ENCODE data around the gene EWSR1.

EWSR1 gene

DNA sequence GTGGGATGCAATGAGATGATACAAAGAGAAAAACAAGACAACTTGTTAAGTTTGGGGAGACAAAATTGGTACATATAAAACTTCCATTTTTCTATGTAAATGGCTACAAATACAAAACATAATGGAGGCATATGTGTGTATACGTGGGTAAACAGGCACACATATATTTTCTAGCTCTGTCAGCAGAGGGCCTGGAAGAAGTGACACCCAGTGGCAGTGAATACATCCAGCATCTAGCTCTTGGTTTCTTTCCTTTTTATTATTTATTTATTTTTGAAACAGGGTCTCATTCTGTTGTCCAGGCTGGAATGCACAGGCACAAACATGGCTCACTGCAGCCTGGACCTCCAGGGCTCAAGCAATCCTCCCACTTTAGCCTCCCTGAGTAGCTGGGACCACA lies 52.5 kb downstream of the EWSR1 start:
- no peak for DNase-seq (ENCODE audit: low spot score)

DNA sequence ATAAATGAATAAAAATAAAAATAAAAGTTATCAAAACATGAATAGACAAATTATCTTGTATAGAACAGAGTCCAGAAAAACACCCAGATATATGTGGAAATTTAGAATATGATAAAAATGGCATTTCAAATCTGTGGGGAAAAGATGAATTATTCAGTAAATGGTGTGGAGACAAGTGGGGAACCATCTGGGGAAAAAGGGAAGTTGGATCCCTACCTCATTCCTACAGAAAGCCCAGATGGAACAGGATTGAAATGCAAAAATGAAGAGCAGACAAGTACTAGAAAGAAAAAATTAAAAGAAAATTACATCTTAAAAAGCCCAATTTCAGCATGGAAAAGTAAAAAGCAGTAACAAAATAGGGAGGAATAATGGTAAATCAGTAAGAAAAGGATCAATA lies 55.6 kb downstream of the EWSR1 start:
- DNase-seq (ENCODE audit: low spot score), result no peak

DNA sequence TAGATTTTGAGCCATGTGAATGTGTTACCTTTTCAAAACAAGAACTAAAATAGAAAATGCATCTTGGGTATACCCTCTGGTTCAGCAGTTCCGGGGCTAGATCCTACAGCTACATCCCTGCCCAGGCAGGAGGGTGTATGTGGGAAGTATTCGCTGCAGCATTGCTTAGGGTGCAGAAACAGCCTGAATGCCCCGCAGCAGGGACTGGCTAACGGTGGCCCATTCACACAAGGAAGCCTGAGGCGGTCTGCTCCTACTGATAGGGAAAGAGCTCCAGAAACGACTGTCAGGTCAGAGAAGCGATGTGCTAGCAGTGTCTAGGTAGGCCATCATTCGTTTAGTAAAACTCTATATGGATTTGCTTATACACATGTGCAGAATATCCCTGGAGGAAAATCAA lies 57.3 kb downstream of the EWSR1 start:
- DNase-seq (ENCODE audit: low spot score), result no peak

DNA sequence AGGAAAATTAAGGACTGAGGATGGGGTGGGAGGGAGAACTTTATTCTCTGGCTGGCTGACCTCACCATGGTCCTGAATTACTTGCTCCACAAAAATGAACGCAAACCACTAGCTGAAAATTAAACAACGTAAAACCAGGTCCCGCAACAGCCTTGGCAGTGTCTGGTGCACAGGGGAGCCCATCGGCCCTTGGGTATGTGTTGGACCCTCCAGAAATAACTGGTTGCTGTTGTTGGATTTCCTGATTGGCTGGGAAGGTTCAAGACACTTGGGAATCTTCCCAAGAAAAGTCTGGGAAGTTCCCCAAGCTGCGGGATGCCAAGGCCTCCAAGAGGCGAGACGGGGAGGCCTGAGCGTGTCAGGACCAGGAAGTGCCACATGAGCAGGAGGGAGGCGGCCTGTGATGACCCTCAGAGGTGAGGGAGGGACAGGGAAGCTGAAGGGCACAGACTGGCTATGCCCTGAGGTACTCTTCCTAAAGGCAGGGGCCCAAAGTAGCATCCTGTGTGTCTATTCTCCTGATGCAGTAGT lies 57.8 kb downstream of the EWSR1 start:
- DNase-seq (ENCODE audit: low spot score), result no peak

DNA sequence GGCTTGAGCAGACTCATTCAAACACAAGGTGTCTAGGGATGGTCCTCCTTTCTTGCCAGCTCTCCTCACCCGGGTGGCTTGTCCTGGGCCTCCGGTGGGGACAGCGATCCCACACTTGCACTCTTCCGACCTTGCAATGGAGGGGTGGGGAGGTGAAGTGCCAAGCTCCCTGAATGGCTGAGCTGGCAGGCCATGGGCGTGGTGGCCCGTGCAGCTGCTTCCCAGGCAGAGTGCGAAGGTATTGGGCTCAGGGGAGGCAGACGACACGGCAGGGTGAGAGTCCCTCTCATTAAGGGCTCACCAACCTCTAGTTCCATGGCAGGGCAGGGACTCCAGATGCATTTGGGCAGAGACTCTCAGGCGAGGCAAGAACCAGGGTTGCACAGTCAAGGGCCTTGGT lies 58.4 kb downstream of the EWSR1 start:
- DNase-seq (ENCODE audit: low spot score), result no peak

DNA sequence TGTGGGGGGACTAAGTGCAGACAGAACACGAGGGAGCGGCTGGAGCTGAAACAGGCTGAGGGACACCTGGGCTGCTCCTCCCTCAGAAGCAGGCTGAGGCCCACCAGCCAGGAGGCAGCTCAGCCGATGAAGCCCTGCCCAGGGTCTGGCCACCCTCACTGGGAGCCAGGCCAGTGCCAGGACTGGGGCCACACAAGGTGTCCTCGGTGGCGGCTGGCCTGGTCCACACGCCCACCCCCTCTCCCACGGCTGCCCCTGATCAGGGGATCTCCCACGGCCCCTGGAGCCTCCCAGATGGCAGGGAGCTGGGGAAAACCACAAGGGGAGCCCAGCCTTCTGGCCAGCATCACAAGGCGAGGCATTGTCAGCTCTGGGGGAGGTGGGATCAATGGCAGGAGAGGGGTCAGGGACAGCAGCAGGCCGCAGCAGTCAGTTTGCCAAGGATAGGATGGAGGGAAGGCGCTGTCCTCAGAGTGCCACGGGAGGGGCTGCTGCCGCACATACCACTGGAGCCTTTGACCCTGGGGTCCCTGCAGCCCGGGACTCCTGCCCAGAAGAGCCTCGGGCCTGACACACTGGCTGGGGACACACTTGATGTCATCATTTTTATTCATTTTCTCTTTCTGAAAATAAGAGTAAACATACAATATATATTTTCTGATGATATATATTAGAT lies 59.2 kb downstream of the EWSR1 start:
- DNase-seq (ENCODE audit: low spot score), result no peak

DNA sequence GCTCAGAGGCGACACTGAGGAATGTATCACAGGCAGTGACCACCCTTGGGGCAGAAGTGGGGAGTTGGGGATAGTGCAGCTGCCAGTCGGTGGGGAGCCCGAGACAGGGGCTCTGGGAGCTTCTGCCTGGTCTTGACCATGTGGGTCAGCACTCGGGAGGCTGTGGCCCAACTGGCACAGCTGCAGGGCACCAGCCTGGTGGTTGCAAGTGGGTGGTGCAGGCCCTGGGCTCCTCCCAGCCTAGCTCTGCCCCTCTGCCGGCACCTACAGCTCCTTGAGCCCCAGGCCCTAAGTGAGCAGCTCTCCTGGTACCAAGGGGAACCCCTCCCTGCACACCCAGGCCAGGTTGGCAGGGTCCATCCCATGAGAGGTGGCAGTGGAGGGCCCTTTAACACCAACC lies 60.0 kb downstream of the EWSR1 start:
- DNase-seq (ENCODE audit: low spot score), result no peak

DNA sequence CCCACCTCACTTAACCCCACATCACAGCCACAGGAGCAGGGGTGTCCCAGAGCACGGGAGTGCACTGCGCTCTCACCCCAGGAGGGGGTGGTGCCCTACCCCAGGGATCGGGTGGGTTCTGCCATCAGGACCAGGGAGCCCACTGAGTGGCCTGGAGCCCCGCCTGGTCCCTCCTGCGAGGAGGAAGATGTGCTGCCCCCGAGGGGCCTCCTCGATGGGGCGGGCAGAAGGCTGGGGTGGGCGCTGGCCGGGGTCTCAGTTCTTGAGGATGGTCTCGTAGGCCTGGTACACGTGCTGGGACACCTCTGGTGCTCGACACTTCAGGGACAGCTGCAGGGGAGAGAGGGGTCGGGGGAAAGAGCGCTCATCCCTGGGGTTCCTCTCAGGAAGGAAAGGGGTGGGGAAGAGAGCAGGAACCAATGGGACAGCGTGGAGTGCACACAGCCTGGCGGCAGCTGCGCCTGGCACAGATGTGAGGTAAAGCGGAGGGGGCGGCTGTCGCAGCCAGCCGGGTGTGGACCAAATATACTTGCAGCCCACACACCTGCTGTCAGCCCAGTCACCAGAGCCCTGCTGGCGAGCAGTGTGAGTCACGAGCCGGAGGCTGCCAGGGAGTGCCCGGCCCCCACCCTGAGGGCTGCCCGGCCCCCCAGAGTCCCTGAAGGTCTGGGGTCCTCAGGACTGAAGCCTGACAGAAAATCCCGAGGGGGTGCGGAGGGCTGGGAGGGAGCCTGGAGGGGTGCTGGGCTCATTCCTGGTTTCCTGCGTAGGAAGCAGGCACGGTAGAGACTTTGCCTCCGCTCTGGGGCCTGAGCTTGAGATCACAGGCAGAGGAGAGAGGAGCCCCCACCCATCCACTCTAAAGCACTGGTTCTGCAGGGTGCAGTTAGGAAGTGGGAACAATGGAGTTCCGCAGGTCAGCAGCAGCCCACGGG lies 60.8 kb downstream of the EWSR1 start:
- no peak for DNase-seq (ENCODE audit: low spot score)

DNA sequence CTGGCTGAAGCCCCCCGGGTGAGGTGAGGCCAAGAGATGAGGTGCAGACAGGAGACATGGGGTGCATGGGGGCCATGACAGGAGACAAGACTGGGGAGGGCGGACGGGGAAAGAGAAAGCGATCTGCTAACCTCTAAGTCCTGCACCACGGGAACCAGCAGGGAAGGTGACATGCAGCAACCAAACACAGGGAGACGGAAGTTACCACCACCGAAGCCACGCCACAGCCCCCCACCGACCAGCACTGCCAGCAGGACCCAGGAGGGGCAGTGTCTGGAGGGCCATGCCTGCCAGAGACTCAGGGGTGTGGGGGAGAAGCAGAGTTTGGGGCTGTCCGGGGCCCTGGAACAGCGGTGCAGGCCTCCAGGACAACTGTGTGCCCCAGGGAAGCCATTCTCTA lies 61.5 kb downstream of the EWSR1 start:
- DNase-seq (ENCODE audit: low spot score), result no peak

DNA sequence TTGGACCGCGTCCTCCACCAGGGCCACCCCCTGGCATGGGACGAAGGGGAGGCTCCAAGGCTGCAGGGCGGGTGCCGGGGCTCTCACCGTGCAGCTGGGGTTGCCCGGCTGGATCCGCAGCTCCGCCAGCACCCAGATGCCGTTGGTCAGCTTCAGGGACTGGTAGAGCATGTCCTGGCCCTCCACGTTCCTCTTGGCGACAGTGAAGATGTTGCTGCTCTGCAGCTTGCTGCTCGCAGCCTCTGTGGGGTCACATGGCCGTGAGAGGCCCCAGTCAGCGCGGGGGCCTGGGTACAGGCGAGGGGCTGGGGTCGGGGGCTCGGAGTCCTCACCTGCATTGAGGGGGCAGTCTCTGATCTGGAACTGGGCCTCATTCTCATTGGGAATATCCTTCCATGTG lies 62.2 kb downstream of the EWSR1 start:
- no peak for DNase-seq (ENCODE audit: low spot score)

DNA sequence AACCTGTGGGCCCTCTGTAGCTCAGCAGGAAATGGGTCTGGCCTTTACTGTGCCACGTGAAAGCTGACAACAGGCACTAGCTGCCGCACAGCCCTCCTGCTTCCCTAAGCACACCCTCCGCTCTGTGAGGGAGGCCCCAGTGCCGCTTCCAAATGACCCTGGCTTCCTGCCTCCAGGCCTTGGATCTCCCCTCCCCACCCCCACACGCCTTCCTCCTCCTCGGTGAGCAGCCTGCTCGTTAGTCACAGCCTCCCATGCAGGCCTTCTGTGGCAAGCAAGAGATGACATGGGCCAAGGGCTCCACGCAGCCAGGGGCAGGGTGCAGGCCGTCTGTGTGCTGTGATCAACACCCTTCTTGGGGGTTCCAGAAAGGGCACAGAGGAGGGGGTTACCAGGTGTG lies 62.7 kb downstream of the EWSR1 start:
- DNase-seq (ENCODE audit: low spot score), result peak; percentile 53

DNA sequence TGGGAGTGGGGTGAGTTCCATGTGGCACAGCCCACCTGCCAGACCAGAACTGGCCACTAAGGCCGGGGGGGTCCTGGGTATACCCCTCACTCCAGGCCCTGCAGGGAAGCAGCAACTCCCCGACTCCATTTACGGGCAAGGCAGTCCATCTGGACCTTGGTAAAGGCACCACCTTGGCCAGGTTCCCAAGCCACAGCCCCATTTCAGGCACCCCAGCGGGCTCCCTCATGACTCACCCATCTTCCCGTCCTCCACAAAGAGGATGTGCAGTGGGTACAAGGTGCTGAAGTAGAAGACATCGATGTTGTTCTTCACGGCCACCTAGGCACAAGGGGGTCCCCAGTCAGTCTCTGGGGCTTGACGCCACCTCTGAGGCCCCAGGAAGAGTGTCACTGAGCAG lies 63.1 kb downstream of the EWSR1 start:
- no peak for DNase-seq (ENCODE audit: low spot score)

DNA sequence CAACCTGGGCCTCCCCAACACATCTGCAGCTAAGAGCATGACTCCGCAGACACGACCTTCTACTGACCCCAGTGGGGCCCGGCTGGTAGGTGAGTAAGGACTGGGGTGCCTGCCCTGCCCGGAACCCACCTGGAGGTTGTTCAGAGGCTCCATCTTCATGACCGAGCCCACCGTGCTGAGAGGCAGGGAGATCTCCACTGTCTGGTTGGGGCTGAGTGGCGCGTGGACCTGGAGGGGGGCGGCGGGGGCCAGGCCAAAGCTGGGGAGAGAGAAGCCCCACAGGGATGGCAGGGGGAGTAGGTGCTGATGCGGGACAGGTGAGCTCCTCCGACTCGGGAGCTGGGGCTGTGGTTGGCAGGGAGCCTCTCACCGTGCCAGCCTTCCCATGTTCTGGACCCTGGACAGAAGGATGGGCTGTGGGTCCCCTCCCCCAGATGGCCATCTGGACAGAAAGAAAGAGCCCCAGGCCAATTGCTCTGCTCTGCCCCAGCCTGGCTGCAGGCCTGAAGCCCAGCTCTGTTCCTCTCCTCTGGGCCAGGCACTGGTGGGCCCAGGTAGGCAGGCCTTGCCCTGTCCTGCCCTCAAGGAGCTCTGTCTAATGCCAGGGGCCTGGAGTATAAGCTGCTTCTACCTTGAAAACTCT lies 63.7 kb downstream of the EWSR1 start:
- DNase-seq (ENCODE audit: low spot score), result no peak

DNA sequence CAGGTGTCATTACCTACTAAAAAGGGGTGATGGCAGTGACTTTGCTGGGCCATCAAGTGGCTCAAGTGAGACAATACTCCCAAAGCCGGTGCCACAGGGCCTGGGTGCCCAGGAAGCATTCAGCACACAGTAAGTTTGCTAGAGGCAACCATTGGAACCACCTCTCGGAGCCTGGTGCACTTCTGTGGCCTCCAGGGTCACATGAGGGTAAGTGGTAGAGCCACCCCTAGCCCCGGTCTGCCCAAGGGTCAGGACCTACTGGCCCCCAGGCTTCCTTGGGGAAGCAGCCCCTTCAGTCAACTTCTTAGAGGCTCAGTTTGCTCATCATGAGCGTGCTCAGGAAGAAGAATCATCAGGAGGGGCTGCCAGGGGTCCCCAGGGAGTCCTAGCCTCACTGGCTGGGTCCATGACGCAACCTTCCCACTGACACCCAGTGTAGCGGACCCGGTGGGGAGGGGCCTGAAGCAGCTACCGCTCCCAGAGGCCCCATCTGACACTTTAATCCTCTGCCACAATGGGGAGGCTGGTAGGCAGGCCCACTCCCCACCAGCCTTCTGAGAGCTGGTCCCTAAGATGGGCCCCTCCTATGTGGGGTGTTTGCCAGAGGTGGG lies 64.9 kb downstream of the EWSR1 start:
- DNase-seq (ENCODE audit: low spot score), result no peak

DNA sequence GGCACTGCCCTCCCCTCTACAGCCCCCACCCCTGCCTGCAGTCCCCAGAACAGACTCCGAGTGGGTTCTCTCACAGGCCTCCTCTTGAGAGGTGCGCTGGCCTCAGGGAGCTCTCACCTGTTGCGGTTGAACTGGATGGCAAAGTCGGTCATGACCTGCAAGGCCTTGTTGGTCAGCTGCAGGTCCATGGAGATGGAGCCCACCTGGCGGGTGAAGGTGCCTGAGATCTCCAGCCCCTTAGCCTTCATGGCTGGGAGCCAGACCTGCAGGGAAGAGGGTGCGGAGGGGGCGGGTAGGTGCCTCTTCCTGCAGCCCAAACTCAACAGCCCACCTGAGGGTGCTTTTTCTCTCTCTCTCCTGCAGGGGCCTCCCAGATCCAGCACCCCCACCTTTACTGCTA lies 66.1 kb downstream of the EWSR1 start:
- DNase-seq (ENCODE audit: low spot score), result no peak

DNA sequence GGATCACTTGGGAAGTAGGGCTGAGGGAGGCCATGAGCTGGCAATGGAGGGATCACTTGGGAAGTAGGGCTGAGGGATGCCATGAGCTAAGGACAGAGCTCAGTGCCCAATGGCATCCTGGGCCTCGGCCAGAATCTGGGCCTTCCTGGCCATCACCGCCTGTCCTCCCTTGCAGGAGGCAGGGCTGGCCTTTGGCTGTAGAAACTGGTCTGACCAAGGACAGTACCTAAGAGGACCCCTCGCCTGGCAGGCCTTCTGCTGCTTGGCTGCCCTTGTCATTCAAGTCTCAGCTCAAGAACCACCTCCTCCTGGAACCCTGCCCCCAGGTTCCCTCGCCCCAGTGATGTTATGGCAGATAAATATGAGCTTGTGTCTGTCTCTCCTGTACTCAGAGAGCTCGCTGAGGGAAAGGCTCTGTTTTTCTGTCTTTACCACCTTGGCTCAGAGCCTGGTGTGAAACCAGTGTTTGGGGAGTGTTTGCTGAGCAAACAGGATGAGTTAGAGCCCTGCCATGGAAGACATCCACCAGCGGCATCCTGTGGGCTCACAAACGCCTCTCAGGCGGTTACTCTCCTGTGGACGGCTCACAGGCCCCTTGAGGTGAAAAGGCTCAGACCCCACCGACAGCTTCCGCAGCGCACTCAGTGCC lies 66.8 kb downstream of the EWSR1 start:
- no peak for DNase-seq (ENCODE audit: low spot score)

DNA sequence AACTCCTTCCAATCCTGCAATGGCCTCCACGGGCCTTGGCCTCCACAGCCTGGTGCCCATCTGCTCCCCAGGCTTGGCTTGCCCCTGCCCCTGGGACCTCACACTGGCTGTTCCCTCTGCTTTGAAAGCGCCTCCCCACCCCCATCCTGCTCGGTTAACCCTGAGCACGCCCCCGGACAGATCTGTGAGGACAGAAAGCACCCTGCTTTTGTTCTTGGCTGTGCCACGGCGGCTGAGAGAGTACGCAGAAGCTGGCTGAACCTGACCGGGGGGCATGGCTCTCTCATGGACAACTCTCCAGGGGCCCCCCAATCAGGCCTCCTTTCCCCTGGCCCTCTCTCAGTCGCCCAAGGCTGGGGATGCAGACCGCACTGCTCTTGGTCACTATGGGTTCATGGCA lies 67.6 kb downstream of the EWSR1 start:
- DNase-seq (ENCODE audit: low spot score), result no peak

DNA sequence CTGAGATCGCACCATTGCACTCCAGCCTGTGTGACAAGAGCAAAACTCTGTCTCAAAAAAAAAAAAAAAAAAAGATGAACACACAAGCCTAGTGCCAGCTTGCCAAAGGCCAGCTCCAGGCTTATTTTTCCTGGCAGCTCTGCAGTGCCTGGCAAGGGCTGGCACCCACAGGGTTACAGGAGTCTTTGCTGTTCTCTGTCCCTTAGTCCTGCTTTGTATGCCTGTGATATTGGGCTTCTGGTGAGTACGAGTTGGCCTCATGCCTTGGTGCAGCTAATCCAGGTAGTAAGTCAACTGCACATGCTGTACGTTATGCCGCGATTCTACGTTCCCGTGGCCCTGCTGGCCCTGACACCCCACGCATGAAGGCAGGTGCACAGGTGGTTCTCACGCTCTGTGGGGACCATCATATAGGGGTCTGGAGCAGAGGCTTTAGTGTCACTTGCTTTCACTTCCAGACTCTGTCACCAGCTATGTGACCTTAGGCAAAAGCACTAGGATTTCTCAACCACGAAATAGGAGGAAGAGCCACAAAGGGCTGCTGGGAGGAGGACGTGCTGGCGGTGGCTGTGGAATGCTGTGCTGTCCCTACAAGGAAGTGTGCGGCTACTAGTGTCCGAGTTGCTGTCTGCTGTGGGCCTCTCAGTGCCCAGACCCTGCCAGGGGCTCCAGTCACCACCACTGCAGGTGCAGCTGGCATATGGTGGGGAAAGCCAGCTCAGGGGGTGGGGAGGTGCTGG lies 68.9 kb downstream of the EWSR1 start:
- DNase-seq (ENCODE audit: low spot score), result no peak

DNA sequence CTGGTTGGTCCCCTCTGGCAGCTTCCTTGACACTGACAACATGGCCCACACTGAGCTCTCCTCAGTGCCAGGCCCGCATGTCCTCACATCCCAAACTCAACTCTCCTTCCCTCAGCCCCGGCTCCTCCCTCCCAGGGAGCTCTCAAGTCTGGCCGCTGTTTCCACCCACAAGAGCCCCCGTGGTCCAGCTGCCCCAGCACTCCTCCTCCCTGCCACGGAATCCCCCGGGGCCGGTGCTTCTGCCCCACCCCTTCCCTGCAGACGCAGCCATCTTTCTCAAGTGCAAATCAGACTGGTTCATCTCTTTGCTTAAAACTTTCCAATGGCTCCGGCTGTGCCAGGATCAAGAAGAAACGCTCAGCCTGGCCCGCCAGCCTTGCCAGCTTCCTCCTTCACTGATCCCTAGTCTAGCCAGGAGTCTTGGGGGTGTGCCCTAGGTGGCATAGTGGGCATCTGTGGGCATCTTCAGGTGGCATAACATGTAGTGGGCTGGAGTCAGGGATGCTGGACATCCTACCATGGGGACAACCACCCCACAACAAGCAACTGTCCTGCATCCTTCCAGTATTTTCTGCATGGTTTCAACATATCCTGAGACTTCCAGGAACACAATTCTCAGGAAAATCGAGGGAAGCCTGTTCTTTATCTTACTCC lies 69.7 kb downstream of the EWSR1 start:
- DNase-seq (ENCODE audit: low spot score), result no peak

DNA sequence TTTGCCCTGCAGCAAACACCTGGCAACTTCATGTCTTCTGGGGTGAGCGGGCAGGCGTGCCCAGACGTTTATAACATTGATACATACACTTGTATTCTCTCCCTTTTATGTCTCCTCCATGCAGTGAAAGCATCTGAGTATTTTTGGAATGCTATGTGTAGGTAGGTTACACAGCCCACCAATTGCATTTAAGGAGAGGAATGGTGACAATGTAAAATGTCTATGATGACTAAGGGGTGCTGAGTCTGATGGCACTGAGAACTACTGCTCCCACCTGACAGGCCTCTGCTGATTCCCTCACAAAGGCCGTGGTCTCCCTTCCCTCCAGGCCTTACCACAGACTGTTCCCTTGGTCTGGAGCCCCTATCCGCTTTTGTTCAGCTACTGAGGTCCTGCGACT lies 70.3 kb downstream of the EWSR1 start:
- no peak for DNase-seq (ENCODE audit: low spot score)
